ENCODE data around the gene LSM3.

Gene LSM3

DNA sequence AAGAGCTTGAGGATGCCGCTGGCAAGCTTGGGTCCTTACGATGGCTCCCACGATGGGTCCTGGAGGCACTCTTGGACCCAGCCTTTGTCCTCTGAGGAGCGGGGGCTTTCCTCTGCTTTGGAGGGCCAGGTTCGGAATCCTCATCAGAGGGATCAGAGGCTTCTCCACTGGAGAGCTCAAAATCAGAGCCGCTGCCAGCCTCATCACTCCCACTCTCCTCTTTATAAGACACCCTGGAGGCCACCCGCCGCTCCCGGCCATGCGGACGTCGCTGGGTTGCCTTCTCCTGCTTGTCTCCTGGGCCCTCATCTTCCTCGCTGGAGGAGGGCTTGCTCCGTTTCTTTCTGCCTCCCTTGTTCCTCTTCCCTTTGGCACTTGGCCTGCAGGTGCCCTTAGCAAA lies 20.2 kb upstream of the LSM3 start:
- DNase-seq, result no peak

DNA sequence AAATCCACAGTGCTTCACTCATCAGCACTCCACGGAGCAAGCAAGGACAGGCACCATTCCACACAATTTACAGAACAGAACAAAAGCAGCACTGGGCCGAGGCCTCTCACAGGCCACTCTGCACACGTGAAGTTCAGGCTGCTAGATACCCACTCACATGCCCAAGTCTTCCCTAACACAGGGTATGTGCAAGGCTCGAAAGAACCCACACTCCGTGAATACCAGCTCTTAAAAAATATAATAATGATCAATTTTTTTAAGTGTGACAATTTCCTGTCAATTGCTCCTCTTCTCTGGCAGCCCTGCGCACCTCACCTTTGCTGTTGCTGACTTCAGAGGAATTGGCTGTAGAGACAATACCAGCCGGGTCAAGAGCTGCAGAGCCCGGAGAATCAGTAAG lies 19.2 kb upstream of the LSM3 start:
- DNase-seq, result no peak

DNA sequence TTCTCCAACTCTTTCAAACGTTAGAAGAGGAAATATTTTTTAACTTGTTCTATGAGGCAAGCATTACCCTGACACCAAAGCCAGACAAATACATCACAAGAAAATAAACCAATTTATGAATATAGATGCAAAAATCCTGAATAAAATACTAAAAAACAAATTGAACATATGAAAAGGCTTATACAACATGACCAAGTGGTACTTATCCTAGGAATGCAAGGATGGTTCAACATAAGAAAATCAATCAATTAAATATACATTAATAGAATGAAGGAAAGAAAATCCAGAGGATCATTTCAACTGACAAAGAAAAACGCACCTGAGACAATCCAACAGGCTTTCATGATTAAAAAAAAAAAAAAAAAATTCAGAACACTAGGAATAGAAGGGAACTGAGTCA lies 17.3 kb upstream of the LSM3 start:
- no peak for DNase-seq

DNA sequence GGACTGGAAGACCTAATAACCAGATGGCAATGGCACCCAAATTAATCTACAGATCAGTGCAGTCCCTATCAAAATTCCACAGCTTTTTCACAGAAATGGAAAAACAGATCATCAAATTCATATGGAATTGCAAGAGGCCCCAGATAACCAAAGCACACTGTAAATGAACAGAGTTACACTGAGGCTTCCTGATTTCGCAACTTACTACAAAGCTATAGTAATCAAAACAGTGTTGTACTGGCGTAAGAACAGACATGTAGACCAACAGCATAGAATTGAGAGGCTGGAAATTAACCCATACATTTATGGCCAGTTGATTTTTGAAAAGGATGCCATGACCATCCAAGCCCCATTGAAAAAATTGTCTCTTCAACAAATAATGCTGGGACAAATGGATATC lies 16.4 kb upstream of the LSM3 start:
- DNase-seq, result no peak

DNA sequence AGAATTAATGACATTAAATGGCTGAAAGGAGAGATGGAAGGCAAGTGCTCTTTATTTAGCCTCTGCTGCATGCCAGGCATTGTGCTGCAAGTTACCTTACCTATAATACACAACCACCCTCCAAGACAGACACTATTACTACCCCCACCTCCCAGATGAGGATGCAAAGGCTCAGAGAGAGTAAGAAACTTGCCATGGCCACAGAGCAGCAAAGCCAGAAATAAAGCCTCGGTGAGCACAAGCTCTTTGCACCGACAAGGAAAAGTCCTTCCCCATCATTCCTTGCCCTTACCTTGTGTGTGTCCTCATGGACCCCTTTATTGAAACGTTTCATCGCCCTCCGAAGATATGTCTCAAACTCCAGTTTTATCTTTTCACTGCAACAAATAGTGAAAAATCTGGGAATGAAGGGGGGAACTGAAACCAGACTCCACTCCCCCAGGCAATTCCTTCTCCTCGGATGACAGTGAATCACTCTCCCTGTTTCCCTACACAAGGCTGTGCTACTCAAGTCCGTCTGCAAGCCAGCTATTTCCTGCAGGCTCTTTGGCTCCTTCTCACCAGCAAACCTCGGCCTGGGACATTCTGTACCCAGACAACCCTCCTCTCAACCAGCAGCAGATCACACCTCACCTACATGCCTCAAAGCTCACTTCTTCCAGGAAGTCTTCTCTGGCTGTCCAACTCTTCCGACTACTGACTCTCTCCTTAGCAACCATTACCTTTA lies 11.6 kb upstream of the LSM3 start:
- no peak for DNase-seq

DNA sequence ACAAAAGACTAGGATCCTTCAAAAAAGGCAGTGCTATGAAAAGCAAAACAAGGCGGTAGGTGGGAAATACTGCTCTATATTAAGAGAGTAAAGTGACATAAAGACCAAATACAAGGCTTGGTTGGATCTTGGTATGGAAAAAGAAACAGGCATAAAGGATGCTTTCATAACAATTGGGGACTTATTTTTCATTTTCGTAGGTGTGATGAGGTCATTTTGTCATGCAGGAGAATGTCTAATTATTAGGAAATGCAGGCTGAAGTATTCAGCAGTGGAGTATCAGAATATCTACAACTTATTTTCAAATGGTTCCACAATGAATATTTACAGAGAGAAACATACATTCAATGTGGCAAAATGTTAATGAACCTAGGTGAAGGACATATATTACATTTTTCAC lies 9.2 kb upstream of the LSM3 start:
- no peak for DNase-seq

DNA sequence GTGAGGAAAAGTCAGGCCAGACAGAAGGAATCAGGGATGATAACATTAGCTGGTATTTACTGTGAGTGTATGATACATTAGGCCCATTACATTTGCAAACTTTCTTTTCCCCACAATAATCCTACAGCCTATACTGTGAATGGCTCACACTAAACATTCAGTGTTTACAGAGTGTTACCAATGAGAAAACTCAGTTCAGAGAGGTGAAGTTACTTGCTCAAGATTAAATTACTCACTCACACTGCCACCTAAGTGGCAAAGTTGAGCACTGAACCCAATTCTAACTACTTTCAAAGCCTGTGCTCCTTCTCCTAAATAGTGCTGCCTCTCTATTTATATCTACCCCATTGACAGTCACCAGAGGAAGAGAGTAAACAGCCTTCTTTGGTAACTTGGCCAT lies 8.7 kb upstream of the LSM3 start:
- DNase-seq, result no peak

DNA sequence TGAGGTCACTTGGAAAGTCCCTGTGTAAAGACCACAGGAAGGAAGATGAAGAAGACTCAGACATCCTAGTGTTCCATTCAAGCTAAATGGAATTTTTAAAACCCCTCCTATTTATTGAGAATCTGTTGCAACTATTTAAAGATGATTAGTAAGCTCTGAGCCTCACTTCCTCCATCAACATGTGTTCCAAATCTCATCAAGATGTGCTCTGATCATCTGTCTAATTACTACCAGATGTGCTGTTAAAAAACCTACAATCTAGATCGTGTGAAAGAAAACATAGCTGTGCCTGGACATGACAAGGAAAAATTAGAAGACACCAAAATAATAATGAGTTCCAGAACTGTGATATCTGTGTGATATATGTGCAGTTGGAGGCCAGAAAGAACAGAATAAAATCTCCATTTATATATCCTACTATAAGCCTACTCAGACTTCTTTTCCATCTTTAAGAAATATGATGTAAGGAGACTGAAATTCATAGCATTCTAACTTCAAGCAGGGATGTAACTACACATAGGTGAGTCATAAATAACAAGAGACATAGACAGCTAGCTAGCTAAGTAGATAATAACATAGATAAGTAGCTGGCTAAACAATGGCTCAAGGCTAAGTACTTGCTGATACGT lies 8.0 kb upstream of the LSM3 start:
- DNase-seq, result no peak

DNA sequence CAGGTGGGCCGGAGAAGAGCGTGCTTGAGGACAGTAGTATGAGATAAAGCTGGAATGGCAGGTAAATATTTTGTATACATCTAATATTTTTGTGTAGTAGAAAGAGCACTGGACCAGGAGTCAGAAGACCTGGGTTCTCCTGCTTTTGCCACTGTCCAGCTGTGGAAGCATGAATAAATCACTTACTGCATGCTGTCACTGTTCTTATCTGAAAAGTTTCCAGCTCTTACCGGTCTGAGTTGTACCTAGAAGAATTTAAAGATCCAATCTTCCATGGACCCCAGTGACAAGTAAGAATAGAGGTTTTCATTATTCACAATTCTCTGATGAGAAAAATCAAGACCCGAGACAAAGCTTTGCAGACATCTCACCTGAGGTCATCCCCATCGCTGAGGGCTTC lies 6.1 kb upstream of the LSM3 start:
- no peak for DNase-seq

DNA sequence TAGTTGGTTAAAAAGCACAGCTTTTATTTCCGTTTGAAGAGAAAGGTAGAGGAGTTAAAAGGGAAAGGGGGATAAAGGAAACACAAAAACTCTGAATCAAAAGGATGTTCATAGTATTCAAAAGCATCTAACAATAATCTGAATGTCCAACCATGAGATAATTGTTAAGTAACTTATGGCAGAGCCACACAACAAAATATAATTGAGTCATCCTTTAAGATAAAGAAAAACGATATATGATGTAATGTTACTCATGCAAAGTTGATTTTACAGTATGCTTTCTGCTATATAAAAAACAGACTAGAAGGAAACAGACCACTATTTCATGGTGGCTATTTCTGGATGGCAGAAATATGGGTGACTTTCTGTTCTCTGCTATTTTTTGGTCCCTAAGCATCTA lies 4.1 kb upstream of the LSM3 start:
- no peak for DNase-seq

DNA sequence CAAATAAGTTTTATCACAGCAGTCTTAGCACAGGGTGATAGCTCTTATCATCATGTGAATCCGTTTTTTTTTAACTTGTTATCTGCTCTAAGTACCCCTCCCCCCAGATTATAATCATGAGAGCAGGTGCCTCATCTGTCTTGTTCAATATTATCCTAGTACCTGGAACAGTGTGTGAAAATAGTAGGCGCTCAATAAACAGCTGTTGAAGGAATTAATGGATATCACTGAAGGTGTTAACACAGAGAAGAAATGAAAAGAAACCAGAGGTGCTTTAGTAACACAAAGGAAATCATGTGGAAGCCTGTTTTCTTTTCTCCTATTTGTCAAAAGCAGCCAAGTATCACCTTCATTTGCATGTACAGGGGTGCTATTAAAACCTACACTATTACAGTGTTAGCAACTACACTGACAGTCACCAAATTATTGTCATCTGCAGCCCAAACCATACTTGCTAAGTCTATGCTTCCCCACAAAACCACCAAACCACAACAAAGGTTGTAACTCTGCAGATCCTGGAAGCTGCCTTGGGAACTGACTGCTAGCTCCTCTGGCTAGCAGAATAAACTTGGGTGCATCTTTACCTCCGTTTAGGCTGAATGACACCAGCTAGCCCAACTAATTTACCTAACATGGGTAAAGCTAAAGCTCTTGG lies 3.1 kb upstream of the LSM3 start:
- no peak for DNase-seq

DNA sequence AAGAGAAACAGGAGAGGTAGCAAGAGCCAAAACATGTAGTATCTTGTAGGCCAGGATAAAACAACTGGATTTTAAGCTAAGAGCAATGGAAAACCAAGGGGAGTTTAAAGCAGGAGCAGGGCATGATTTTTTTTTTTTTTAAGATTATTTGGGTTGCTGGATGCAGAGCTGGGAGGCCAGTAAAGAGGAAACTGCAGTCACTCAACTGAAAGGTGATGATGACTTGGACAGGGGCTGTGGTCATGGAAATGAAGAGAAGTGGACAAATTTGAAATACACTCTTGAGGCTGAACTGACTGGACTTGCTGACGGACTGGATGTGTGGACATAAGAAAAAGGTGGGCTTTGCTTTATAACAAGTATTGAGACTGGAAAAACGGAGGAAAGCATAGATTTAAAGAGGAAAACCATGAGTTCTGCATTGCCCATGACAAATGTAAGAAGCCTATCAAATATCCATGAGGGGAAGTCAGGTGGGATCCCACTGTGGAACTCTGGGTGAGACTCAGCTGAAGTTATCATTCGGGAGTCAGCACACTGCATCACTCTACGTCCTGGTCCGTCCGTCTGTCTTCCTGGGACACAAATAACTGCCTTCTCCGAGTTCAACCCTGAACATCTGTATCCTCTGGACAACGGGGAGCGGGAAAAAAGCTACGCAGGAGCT lies 904 bp upstream of the LSM3 start:
- DNase-seq, result peak; percentile 15

DNA sequence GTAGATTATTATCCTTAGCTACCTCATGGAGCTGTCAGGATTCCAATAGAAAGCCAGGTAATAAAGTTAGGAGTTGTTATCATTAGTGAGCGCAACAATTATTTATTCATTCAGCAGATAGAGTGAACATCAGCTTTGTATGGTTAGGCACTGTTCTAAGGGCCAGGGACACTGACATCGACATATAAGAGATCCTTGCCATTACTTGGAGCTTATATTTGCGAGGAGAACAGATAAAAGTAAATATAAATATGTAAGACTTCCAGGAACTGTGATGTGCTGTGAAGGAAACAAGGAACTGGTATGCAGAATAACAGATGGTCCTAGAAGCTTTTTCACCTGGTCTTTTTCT lies 473 bp downstream of the LSM3 start:
- no peak for DNase-seq

DNA sequence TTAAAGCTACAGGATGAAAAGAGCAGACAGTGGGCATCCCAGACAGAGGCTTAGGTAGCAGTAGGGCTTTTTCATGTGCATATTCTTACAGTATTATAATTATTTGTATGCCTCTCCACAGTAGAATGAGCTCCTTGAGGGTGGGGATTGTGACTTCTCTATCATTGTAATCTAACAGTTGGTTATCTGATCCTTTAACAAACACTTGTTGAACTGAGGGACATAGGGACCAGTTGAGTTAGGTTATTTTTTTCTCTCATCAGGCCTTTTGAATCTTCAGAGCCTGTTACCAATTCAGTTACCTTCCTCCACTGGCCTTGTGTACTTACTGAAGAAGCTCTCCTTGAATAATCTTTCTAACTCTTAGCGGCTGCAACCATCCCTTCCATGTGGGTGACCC lies 1.2 kb downstream of the LSM3 start:
- DNase-seq, result no peak

DNA sequence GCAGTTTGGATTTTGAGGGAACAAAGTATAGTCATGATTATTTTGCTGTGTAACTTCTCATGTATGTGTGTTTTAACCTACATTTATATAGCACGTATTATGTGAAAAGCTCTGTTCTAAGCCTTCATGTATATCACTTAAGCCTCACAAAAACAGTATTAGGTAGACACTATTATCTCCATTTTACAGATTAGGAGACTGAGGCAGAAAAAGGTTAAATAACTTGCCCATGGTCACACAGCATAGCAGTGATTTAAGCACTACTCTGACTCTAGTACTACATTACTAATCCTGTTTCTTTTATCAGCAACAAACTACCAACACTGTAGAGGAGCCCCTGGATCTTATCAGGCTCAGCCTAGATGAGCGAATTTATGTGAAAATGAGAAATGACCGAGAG lies 2.6 kb downstream of the LSM3 start:
- DNase-seq, result no peak

DNA sequence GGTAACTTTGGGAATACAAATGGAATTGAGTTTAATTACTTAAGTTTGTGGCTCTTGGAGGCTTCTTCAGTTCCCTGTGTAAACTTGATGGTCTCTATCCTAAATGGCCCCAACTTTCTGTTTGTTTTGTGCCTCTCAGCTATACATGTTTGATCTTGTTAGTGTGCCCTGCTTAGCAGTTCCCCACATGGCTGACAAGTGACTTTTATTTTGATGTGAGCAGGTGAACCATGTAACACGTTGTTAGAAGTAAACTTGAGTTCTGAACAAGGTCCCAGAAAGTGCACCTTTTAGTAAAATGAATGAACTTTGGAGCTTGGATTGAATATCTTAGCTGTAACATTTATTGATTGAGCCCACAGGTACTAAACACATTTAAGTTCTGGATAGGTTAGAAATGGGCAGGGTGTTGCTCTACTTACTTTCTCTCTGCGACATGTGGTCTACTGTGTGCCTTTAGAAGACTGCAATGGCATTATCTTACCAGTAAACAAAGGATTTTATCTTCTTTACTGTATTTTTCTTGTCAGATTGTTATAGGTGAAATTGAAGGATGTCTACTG lies 4.5 kb downstream of the LSM3 start:
- peak; percentile 34 for DNase-seq

DNA sequence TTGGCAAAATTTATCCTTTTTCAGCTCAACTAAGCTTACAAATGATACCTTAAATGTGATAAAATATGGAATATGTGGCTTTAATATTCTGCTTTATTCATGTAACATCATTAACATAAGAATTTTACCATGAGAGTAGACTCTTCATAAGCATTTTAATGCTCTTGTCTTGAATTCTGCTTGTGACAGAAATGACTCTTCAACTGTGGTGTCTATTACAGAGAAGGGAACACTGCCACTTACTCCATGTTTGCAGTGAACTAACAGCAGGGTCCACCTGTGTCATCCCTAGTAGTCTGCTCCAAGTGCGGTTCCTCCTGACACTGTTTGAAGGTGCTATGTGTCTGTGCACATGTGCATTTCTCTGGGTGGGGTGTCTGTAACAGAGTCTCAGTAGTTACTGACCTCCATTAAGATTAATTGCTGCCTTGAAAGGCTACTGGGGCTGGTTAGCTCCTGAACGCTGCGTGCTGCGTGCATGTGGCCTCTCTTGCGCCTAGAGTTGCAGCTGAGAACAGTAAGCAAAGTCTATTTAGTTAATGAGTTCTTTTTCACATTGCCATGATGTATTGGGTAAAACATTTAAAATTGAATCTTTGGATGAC lies 8.3 kb downstream of the LSM3 start:
- DNase-seq, result no peak

DNA sequence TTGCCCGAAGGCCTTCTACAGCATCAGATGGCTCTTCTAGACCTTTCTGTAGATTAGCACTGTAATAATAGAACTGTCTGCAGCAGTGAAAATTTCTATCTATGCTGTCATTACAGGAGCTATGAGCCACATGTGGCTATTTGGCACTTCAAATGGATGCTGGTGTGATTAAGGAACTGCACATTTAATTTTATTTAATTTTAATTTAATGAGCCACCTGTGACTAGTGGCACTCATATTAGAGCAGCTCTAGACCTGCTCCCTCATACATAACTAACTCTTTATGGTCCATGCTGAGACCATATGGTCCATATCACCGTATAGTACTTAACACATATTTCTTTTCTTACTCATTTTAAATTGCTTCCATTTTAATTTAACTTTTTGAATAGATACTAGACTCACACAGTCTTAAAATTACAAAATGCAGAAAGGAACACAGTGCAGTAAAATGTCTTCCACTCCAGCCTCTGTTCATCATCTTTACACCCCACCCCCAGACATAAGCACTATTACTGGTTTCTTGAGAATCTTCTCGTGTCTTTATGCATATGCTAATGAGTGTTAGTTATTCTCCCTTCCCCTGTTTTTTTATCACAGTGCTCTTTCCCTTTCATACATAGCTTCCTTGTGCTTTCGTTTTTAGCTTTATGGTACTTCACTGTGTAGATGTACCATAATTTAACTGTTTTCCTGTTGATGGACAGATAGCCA lies 9.6 kb downstream of the LSM3 start:
- no peak for DNase-seq

DNA sequence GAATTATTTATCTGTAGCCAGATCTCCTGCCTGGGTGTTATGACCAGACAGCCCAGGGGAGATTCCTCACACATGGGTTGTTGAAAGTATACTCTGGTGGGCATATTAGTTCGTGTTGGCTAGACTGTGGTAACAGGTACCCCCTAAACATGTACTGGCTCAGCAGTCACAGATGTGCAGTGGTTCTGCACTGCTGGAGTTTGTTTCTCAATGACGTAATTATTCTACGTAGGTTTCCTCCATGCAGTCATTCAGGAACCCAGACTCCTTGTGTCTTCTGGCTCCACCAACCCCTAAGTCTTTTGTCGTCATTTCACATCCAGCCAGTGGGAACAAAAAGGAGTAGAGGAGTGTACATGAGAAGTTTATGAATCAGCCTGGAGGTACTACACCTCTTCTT lies 16.2 kb downstream of the LSM3 start:
- DNase-seq, result no peak

DNA sequence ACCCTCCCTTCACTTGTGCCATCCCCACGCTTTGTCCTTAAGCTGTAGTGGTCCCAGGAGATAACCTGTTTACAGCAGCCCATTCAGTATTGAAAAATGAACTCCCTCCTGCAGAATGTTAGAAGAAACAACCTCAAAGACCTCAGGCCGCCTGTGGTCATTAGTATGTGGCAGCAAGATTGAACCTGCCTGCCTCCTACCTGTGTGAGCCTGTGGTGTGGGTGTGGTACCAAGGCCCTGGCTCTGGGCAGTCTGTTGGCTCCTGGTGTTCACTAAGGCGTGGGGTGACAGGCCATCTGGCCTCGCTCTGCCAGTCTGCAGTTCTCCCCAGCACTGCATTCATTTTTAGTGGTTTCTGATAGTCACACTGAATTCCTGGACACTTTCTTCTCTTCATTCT lies 21.0 kb downstream of the LSM3 start:
- DNase-seq, result no peak

DNA sequence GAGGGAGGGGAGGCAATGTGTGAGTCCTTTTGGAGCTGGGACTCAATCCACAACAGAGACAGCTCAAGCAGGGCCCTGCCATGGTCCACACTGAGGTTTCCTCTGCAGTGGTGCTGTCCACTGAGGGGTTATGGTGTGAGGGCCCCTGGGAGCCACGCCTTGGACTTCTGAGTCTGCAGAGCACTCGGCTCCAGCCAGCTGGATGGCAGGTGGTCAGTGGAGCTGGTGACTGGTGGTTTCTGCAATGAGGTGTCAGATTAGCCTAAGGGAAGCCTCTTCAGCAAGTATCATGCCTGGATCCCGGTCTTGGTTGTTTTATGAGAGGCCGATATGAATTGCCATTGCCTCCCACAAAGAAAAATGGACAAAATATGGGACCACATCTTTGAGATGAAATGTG lies 21.7 kb downstream of the LSM3 start:
- no peak for DNase-seq

DNA sequence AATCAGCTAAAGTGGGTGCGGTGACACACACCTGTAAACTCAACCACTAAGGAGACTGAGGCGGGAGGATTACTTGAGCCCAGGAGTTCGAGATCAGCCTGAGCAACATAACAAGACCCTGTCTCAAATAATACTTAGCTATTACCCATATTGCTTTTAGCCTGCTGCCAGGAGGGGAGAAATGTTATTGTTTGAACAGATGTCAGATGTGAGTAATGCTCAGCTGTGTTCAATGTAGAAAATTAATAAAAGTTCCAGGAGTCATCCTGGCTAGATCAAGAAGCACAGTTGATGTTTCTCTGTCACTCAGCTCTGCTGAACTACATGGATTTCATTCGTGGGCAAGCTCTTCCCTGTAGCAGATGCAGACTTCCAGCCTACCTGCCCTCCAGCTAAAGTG lies 22.2 kb downstream of the LSM3 start:
- DNase-seq, result no peak
